Endothelial cell of umbilical vein (primary cell): Measurements from ENCODE around the gene OR6P1. TPM values are rescaled to one million over a fixed set of nuclear protein-coding genes. Genes with fewer than 3 reads are reported as not detected.

ENCODE experiments used
- BruUV-seq: library from RNA; stranded (reverse); fragments of 400-500 nt; replicated peaks from 2 replicates; lab custom pipeline; 2021; lab: Mats Ljungman, UMichigan
- CTCF ChIA-PET: fragments of 300-600, 350-600 bp; sonication (Branson Sonifier 250); formaldehyde crosslinking; loops from one replicate; lab custom pipeline; 2021; ENCODE audit warnings: antibody characterized with exemption, inconsistent platforms; lab: Charles Lee
- POLR2A ChIA-PET: fragments of 300-600, 350-600 bp; sonication (Branson Sonifier 250); formaldehyde crosslinking; loops from one replicate; lab custom pipeline; 2021; ENCODE audit warnings: antibody characterized with exemption, inconsistent platforms; lab: Charles Lee
- DNase-seq: peaks from one replicate; pipeline ENCODE4 v3.0.0-alpha.2; 2011; ENCODE audit warnings: low read depth, low spot score
- FAIRE-seq: peaks from 2 replicates; lab custom pipeline; 2011; peaks lifted over from hg19 to GRCh38; lab: Jason Lieb, UNC
- H2AFZ ChIP-seq: 2 replicates; pipeline ENCODE4 v1.6.0; 2012; ENCODE audit warnings: low read depth, low read length, control low read depth, inconsistent platforms
- H3K27ac ChIP-seq: 2 replicates; pipeline ENCODE4 v1.5.1; 2011; ENCODE audit warnings: low read depth, mild to moderate bottlenecking, control low read depth, low read length, moderate library complexity; ENCODE audit not compliant: insufficient read depth
- H3K27me3 ChIP-seq, 2 experiments: 2 replicates each; pipeline versions ENCODE4 v1.6.0 to v1.6.1; 2011; ENCODE audit warnings: low read length in 2 of 2, mixed read lengths in 1 of 2; ENCODE audit not compliant: control insufficient read depth in 2 of 2, insufficient read depth in 2 of 2
- H3K36me3 ChIP-seq, 2 experiments: 2 replicates in 1 of 2; 3 replicates in 1 of 2; pipeline ENCODE4 v1.5.1; 2011; ENCODE audit warnings: low read length in 2 of 2, mild to moderate bottlenecking in 1 of 2, moderate library complexity in 1 of 2; ENCODE audit not compliant: control insufficient read depth in 2 of 2, insufficient read depth in 2 of 2; ENCODE audit errors: extremely low read depth in 1 of 2
- H3K4me1 ChIP-seq: 3 replicates; pipeline ENCODE4 v1.5.1; 2011; ENCODE audit warnings: mild to moderate bottlenecking, low read length; ENCODE audit not compliant: control insufficient read depth, insufficient read depth; ENCODE audit errors: extremely low read depth
- H3K4me2 ChIP-seq: 2 replicates; pipeline ENCODE4 v1.6.1; 2011; ENCODE audit warnings: low read length, control low read depth, mixed read lengths; ENCODE audit not compliant: insufficient read depth
- H3K4me3 ChIP-seq, 3 experiments: fragments of 200-600 bp in 1 of 3; sonication (generic), shearing (Covaris generic) in 1 of 3; replicated peaks in 1 of 3; 2 replicates each; pipeline ENCODE4 v1.5.1; 2011 to 2016; ENCODE audit warnings: control low read depth in 3 of 3, low read length in 3 of 3, mild to moderate bottlenecking in 2 of 3, inconsistent platforms in 1 of 3, low read depth in 1 of 3, moderate library complexity in 1 of 3; ENCODE audit not compliant: insufficient read depth in 1 of 3
- H3K79me2 ChIP-seq: 2 replicates; pipeline ENCODE4 v1.6.0; 2012; ENCODE audit warnings: low read length, inconsistent platforms; ENCODE audit not compliant: control insufficient read depth, insufficient read depth
- H3K9ac ChIP-seq: replicated peaks from 2 replicates; pipeline ENCODE3; 2011; ENCODE audit warnings: low read length, control low read depth; ENCODE audit not compliant: insufficient read depth; ENCODE audit errors: extremely low read depth
- H3K9me1 ChIP-seq: replicated peaks from 3 replicates; pipeline ENCODE4 v1.6.0; 2011; ENCODE audit warnings: mild to moderate bottlenecking, low read length; ENCODE audit not compliant: control insufficient read depth, insufficient read depth; ENCODE audit errors: extremely low read depth
- H3K9me3 ChIP-seq: replicated peaks from 2 replicates; pipeline ENCODE4 v1.5.1; 2012; ENCODE audit warnings: low read length, inconsistent platforms; ENCODE audit not compliant: control insufficient read depth, insufficient read depth
- H4K20me1 ChIP-seq: replicated peaks from 2 replicates; pipeline ENCODE3; 2011; ENCODE audit warnings: mild to moderate bottlenecking, low read length; ENCODE audit not compliant: control insufficient read depth, insufficient read depth; ENCODE audit errors: extremely low read depth
- CTCF ChIP-seq, 2 donors: IDR thresholded peaks; 1 replicate in 1 of 2; 2 replicates in 1 of 2; pipeline ENCODE4 v1.5.1; 2011; ENCODE audit warnings: low read length in 2 of 2, mild to moderate bottlenecking in 2 of 2, moderate library complexity in 2 of 2, control low read depth in 1 of 2, inconsistent platforms in 1 of 2, low read depth in 1 of 2; ENCODE audit not compliant: insufficient read depth in 1 of 2; ENCODE audit errors: extremely low read depth in 1 of 2
- JUN ChIP-seq: IDR thresholded peaks from 2 replicates; pipeline ENCODE4 v1.6.1; 2011; ENCODE audit warnings: borderline replicate concordance, low read depth; ENCODE audit not compliant: insufficient read length, insufficient read depth
- MYC ChIP-seq: IDR thresholded peaks from one replicate; pipeline ENCODE4 v1.6.1; 2011; ENCODE audit warnings: mild to moderate bottlenecking, low read depth, low read length
- POLR2AphosphoS5 ChIP-seq: IDR thresholded peaks from 2 replicates; pipeline ENCODE4 v1.6.1; 2012; ENCODE audit warnings: low read depth, mild to moderate bottlenecking, control low read depth, low read length, moderate library complexity; ENCODE audit not compliant: insufficient read depth
- dilution Hi-C: fragments of 300-500 bp; cut with MboI; formaldehyde crosslinking; loops from one replicate; pipeline ENCODE4 v1.15.0; 2019; ENCODE audit warnings: low sequenced_read_pairs; ENCODE audit not compliant: extremely low pct_ligation_motif_present
- intact Hi-C: fragments of 100-400 bp; cut with micrococcal nuclease; formaldehyde crosslinking; loops from one replicate; pipeline ENCODE4 v1.10.0; 2022
- polyA plus RNA-seq, 4 experiments: library from polyadenylated mRNA; depleted of rRNA in 3 of 4; stranded (reverse) in 3 of 4; unstranded in 1 of 4; fragments of >200 nt; gene quantifications; 2 replicates each; pipeline versions ENCODE4 v1.2.1 to v1.2.3, GENCODE V29; 2011 to 2012; ENCODE audit warnings: missing spikeins in 1 of 4
- total RNA-seq: library from RNA; stranded (reverse); gene quantifications from 2 replicates; pipeline ENCODE4 v1.2.3, GENCODE V29; 2021

OR6P1 gene
- total and polyA plus RNA-seq, 2 donors (not counting 3 experiments of a cell fraction or from before 2014, with no cell fraction given): not detected

- no peaks in the 10 kb centered on the region for H3K4me1 ChIP-seq
- H3K36me3 ChIP-seq: no peaks in the 10 kb centered on the region
- FAIRE-seq (no peak), DNase-seq (no peak)
- H3K9me3 ChIP-seq: no peaks in the 10 kb centered on the region
- intact Hi-C loops: no loop called here
- H4K20me1 ChIP-seq: no peaks in the 10 kb centered on the region
- H3K9ac ChIP-seq: no peak overlapping the region
- H3K4me2 ChIP-seq: no peak overlapping the region
- no peak overlapping the region for H2AFZ ChIP-seq
- dilution Hi-C loops: no loop called here
- TF ChIP-seq MYC (no peak), CTCF (IDR thresholded peaks at IDR 0.05; ENCODE audit: extremely low read depth in 1 of 2, insufficient read depth in 1 of 2, low read depth in 1 of 2, low read length in 2 of 2) (no peak), POLR2AphosphoS5 (no peak)
- ChIA-PET POLR2A (no interaction called here), CTCF (no interaction called here)
- H3K4me3 ChIP-seq: no peak overlapping the region
- H3K27ac ChIP-seq: no peak overlapping the region
- H3K27me3 ChIP-seq: no peaks in the 10 kb centered on the region
- no peaks in the 10 kb centered on the region for H3K79me2 ChIP-seq
- no TSS peak for BruUV-seq
- H3K9me1 ChIP-seq: no peaks in the 10 kb centered on the region
Measured at GRCh38 chr1:158547533-158547932, 22.8 kb downstream of the OR6P1 start.

GRCh38 chr1:158537609-158538008, 32.8 kb downstream of the OR6P1 start:
- Histone ChIP-seq H3K36me3 (no peaks in the 10 kb centered on the region), H3K79me2 (no peaks in the 10 kb centered on the region), H3K27me3 (no peaks in the 10 kb centered on the region), H3K4me2 (no peak overlapping the region), H2AFZ (no peak overlapping the region), H3K4me1 (no peaks in the 10 kb centered on the region), H4K20me1 (no peaks in the 10 kb centered on the region), H3K9me1 (no peaks in the 10 kb centered on the region), H3K27ac (no peak overlapping the region), H3K9me3 (no peaks in the 10 kb centered on the region), H3K9ac (no peak overlapping the region), H3K4me3 (no peak overlapping the region)
- ChIA-PET CTCF (no interaction called here), POLR2A (no interaction called here)
- FAIRE-seq (no peak), DNase-seq (no peak)
- dilution Hi-C loops (no loop called here), intact Hi-C loops (no loop called here)
- BruUV-seq: no TSS peak
- TF ChIP-seq JUN: no peak
